ENCODE results near the gene TAP2.
"Not testable (repeated sequence)": the region's sequence is repeated elsewhere in the genome, so short reads cannot be mapped to it uniquely, and the experiment has no call there.

Gene TAP2

DNA sequence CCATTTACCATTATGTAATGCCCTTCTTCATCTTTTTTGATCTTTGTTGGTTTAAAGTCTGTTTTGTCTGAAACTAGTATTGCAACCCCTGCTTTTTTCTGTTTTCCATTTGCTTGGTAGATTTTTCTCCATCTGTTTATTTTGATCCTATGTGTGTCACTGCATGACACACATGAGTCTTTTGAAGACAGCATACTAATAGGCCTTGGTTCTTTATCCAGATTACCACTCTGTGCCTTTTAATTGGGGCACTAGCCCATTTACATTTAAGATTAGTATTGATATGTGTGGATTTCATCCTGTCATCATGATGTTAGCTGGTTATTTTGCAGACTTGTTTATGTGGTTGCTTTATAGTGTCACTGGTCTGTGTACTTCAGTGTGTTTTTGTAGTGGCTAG, 33.1 kb downstream of the TAP2 start:
- H3K4me3 ChIP-seq, H3K27ac ChIP-seq: not testable (repeated sequence)

DNA sequence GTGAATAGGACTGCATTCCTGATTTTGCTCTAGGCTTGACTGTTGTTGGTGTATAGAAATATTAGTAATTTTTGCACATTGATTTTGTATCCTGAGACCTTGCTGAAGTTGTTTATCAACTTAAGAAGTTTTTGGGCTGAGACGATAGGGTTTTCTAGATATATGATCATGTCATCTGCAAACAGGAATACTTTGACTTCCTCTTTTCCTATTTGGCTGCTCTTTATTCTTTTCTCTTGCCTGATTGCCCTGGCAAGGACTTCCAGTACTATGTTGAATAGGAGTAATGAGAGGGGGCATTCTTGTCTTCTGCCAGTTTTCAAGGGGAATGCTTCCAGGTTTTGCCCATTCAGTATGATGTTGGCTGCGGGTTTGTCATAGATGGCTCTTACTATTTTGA, 35.1 kb downstream of the TAP2 start:
- no peak overlapping the region for H3K27ac ChIP-seq
- H3K4me3 ChIP-seq, result no peak overlapping the region

DNA sequence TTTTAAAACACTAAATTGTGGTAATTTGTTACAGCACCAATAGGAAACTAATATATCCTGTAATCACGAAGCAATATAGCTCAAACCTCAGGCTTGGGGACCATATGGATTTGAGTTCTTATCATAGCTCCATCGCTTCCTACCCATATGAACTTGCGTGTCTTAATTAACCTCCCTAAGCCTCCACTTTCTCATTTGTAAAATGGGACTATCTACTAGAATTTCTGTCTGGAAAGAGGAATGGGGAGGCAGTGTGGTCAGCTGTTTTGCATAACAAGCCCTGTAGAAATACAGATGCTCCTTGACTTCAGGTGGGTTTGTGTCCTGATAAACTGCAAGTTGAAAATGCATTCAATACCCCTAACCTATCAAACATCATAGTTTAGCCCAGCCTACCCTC, 38.8 kb downstream of the TAP2 start:
- Histone ChIP-seq H3K27ac (no peak overlapping the region), H3K4me3 (no peak overlapping the region)

DNA sequence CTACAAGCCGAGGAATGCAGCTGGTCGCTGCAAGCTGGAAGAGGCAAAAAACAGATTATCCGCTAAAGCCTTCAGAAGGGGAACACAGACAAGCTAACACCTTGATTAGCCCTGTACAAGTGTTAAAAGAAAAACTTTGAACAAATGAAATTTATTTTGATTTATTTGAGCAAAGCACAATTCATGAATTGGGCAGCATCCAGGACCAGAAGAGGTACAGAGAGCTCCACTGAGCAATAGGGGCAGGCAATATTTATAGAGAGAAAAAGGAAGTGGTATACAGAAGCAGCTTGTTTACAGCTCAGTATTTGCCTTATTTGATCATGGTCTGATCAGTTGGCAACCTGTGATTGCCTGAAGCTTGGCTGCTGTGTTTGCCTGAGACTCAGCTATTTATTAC, 39.4 kb downstream of the TAP2 start:
- Histone ChIP-seq H3K27ac (no peak overlapping the region), H3K4me3 (no peak overlapping the region)

DNA sequence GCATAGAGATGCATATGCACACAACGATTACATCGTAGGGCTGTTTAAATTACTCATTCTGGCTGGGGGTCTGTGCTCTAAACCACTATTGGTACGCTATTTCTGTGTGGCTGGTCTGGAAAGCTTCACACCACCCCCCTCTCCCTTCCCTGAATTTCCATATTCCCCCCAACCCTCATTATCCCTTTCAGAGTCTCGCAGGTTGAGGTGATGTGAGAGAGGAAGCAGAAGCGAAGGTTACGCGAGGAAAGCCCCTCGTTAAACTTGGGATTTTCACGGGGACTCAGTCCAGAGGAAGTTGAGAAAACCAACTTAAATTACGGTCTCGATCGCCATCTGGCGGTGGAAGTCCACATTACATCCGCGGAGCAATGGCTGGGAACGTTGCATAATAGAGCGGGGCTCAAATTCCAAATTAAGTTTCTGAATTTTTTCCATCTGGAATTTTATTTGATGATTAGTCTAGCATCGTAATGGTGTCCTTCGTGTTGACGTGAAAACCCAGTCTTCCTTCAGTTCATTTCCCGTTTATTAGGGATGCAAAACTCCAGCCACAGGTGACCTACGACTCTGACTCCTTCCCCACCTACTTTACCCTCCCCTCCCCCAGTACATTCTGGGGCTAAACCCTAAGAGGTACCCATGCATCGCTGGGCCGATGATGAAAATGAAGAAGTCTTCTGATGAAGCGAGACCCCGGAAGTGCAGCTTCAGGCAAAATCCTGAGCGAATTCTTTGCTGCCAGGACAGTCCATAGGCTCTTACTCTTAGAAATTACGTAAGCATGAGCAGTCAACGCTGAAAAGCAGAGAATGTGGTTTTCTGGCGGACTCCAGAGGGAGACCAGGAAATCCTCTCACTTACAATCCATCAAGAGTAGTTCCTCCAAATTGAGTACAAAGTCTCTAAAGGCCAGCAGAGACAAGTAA, 41.4 kb downstream of the TAP2 start:
- Histone ChIP-seq H3K27ac (peak overlapping the region in 3 of 21 experiments; percentile 33 to 38 (median 33)), H3K4me3 (peak overlapping the region in 3 of 7 experiments; percentile 1 to 20 (median 6))

DNA sequence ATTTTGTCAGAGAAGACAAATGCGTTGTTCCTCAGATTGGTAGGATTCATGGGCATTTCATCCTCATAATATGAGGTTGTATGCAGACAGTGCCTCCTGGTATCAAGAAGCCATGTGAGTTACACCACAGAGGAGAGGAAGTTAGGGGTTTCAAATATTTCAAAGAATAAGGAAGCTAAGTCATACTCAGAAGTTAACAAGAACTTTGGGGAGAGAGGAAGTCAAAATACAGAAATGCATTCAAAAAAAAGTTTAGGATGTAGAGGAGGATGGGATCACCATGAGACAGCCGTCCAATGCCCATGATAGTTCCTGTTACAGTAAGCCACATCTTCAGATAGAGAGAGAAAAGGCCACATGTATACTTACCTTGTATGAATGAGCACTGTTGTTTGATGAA, 44.0 kb downstream of the TAP2 start:
- no peak overlapping the region for H3K4me3 ChIP-seq
- peak overlapping the region in 1 of 21 experiments; percentile 46 for H3K27ac ChIP-seq

DNA sequence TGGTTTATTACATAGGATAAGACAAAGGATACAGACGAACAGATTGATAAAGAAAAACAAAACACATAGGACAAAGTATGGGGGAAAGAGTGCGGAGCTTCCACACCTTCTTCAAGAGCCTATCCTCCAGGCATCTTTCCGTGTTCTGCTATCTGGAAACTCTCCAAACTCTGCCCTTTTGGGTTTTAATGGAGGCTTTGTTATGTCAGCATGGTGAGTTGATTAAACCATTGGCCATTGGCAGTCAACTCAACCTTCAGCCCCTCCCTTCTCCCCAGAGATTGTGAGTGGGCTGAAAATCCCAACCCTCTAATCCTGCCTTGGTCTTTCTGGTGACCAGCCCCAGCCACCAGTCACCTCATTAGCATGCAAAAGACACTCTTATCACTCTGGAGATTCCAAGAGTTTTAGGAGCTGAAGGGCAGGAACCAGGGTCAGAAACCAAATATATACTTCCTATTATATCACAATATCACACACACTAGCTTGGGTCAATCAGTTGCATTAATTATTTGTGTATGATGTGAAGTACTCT, 45.6 kb downstream of the TAP2 start:
- no peak overlapping the region for H3K4me3 ChIP-seq
- no peak overlapping the region for H3K27ac ChIP-seq

DNA sequence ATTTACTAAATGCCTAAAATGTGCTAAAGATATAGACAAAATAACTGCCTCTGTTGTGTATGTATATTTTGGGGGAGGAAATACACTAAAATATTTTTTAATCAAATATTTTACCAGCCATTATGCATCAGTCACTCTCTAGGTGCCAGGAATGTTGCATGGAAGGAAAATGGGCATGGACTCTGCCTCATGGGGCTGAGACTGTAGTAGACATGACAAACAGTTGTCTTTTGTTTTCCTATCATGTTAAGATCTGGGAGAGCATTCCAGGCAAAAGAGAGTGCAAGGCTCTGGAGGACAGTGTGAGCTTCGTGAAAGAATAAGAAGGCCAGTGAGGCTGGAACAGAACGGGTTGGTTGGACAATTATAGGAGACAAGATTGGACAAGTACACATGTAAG, 48.2 kb downstream of the TAP2 start:
- H3K27ac ChIP-seq, result no peak overlapping the region
- no peak overlapping the region for H3K4me3 ChIP-seq
